ENCODE measurements around the gene ZNF646.

GRCh38 chr16:31133046-31133501 is 58.9 kb downstream of the ZNF646 start:
- TF ChIP-seq CTCF (IDR thresholded peaks at IDR 0.05) = no peak
- no peak for TF ChIP-seq POLR2A (IDR thresholded peaks at IDR 0.05)
- TF ChIP-seq EP300 (IDR thresholded peaks at IDR 0.05) = no peak
- TF ChIP-seq POLR2AphosphoS5 (IDR thresholded peaks at IDR 0.05) = no peak

Data from upper lobe of left lung (tissue), 4 donors.